Thyroid gland (tissue), 4 donors: ENCODE data around the gene SFXN5. TPM values are rescaled to one million over a fixed set of nuclear protein-coding genes. Genes with fewer than 3 reads are reported as not detected.

ENCODE experiments used
- DNase-seq, 2 donors: peaks; one replicate each; pipeline ENCODE4 v3.0.0-alpha.2; 2019
- H3K27ac ChIP-seq, 3 donors: fragments of 200-600 bp; sonication (generic); 1 replicate in 2 of 3; 2 replicates in 1 of 3; pipeline ENCODE4 v1.5.1; 2016 to 2019; ENCODE audit warnings: mild to moderate bottlenecking in 1 of 3, moderate library complexity in 1 of 3
- H3K27me3 ChIP-seq: fragments of 200-600 bp; sonication (generic); one replicate; pipeline ENCODE4 v1.5.1; 2019
- H3K36me3 ChIP-seq, 2 donors: fragments of 200-600 bp; sonication (generic); one replicate each; pipeline ENCODE4 v1.5.1; 2016 to 2019
- H3K4me1 ChIP-seq, 2 donors: fragments of 200-600 bp; sonication (generic); one replicate each; pipeline ENCODE4 v1.5.1; 2017 to 2019
- H3K4me3 ChIP-seq, 3 donors: fragments of 200-600 bp; sonication (generic); replicated peaks in 1 of 3; 1 replicate in 2 of 3; 2 replicates in 1 of 3; pipeline ENCODE4 v1.5.1; 2016; ENCODE audit warnings: mild to moderate bottlenecking in 1 of 3
- H3K9me3 ChIP-seq: fragments of 200-600 bp; sonication (generic); one replicate; pipeline ENCODE4 v1.5.1; 2017
- CTCF ChIP-seq, 6 experiments: fragments of 200-600 bp in 3 of 6; fragments of 450-650 bp in 3 of 6; sonication (generic) in 3 of 6; IDR thresholded peaks; one replicate each; pipeline ENCODE4 v1.5.1; 2016 to 2019; ENCODE audit warnings: antibody characterized with exemption in 6 of 6, mild to moderate bottlenecking in 2 of 6, inconsistent platforms in 1 of 6, moderate library complexity in 1 of 6
- POLR2A ChIP-seq, 2 donors: fragments of 450-650 bp; IDR thresholded peaks; one replicate each; pipeline ENCODE4 v1.6.1; 2017; ENCODE audit warnings: antibody characterized with exemption in 2 of 2, mild to moderate bottlenecking in 2 of 2, moderate library complexity in 1 of 2
- WGBS, 2 donors: methylation state at CpG; one replicate each; pipeline ENCODE4 v1.1.5; 2017; 5-methylcytosine and 5-hydroxymethylcytosine counted together
- intact Hi-C: fragments of 100-400 bp; cut with DNase I; formaldehyde crosslinking; loops from one replicate; pipeline ENCODE4 v1.15.1; 2023
- total RNA-seq, 4 donors: library from RNA; depleted of rRNA; stranded (reverse); fragments of >200 nt; gene quantifications; one replicate each; pipeline ENCODE4 v1.2.3, GENCODE V29; 2016

Gene SFXN5
- total RNA-seq, 4 donors from 2014 or later: 10.3 to 17.2 (median 16.5) TPM

DNA sequence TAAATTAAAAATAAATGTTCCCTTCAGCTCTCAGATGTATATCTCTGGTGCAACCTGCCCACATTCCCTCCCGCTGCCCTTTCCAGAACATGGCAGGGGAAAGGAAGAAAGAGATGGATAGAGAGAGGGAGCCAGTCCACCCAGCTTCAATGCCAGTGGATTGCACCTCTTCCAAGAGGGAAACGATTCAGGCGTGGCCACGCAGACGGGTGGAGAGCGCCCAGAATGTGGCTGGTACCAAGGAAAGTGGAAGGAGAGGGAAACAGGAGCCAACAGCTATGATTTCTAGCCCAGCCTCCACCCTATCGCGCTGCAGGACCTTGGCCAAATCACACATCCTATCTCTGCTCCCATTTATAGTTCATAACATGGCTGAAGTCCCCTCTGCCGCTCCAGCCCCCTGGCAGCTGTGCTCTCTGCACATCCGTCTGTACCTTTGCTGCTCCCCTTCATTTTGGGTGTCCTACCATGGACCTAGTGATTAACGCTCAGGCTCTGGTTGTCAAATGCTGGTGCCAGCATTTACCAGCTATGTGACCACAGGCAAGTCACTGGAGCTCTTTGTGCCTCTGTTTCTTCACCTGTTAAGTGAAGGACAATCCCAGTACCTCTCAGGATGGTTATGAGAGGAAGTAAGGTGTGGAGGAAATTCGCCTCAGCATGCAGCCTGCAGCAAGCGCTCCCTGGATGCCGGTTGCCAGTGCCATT lies 66.5 kb downstream of the SFXN5 start:
- 87 to 88% methylated on average over 14 of the region's 14 CpGs for WGBS, 2 donors
- Histone ChIP-seq H3K27ac (no peak overlapping the region), H3K9me3 (no peaks in the 10 kb centered on the region), H3K4me1 (no peaks in the 10 kb centered on the region), H3K4me3 (no peak overlapping the region), H3K27me3 (no peaks in the 10 kb centered on the region), H3K36me3 (no peaks in the 10 kb centered on the region)
- TF ChIP-seq CTCF (IDR thresholded peaks at IDR 0.05): no peak
- TF ChIP-seq POLR2A (IDR thresholded peaks at IDR 0.05): no peak
- intact Hi-C loops: no loop called here
- no peak for DNase-seq

DNA sequence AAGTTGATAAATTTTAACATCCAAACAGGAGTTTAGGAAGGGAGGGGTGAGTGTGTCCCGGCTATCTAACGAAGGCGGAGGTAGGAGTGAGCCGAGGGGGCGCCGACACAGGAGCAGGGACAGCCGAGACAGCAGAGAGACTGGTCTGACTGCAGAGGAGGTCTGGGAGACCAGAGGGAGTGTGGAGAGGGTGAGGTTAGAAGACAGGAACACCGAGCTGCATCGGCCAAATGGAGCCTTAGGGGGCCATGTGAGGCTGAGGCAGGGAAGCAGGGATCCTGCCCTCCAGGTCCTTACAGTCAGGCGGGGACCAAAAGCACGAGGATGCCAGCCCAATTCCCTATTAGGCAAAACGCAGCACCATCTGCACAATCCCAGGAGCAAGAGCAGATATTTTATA lies 67.0 kb downstream of the SFXN5 start:
- 85 to 88% methylated on average over 12 of the region's 12 CpGs for WGBS, 2 donors
- H3K27me3 ChIP-seq: no peaks in the 10 kb centered on the region
- H3K4me3 ChIP-seq: no peak overlapping the region
- H3K9me3 ChIP-seq: no peaks in the 10 kb centered on the region
- H3K27ac ChIP-seq: no peak overlapping the region
- H3K36me3 ChIP-seq: no peaks in the 10 kb centered on the region
- no peak for TF ChIP-seq POLR2A (IDR thresholded peaks at IDR 0.05)
- TF ChIP-seq CTCF (IDR thresholded peaks at IDR 0.05): no peak
- intact Hi-C loops: no loop called here
- DNase-seq: no peak
- no peaks in the 10 kb centered on the region for H3K4me1 ChIP-seq

DNA sequence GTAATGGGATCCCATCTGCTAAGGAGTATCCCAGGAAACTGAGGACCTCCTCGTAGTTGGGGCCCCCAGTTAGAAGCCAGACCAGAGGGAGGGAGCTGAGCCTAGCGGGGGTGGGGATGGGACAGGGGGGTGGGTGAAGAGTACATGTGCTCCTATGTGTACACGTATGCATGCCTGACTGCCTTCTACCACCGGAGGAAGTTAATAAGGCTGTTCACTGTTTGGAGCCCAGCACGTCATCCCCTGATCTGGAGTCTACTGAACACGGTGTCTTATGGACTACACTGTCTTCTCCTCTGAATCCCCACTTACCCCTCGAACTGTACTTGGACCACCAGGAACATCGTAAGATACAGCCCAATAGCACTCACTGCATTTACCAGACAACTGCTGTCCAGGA lies 68.5 kb downstream of the SFXN5 start:
- TF ChIP-seq POLR2A (IDR thresholded peaks at IDR 0.05) (no peak), CTCF (IDR thresholded peaks at IDR 0.05) (no peak)
- Histone ChIP-seq H3K36me3 (no peaks in the 10 kb centered on the region), H3K4me1 (no peaks in the 10 kb centered on the region), H3K27me3 (no peaks in the 10 kb centered on the region), H3K9me3 (no peaks in the 10 kb centered on the region), H3K4me3 (no peak overlapping the region), H3K27ac (no peak overlapping the region)
- no peak for DNase-seq
- intact Hi-C loops: no loop called here
- 88 to 95% methylated on average over 8 of the region's 8 CpGs for WGBS, 2 donors

- H3K27me3 ChIP-seq: no peaks in the 10 kb centered on the region
- TF ChIP-seq CTCF (IDR thresholded peaks at IDR 0.05) (no peak), POLR2A (IDR thresholded peaks at IDR 0.05) (no peak)
- no peaks in the 10 kb centered on the region for H3K4me1 ChIP-seq
- intact Hi-C loops: no loop called here
- no peaks in the 10 kb centered on the region for H3K9me3 ChIP-seq
- no peak for DNase-seq
- H3K36me3 ChIP-seq: no peaks in the 10 kb centered on the region
- no peak overlapping the region for H3K27ac ChIP-seq
- H3K4me3 ChIP-seq: no peak overlapping the region
- 92 to 94% methylated on average over 5 to 6 of the region's 6 CpGs for WGBS, 2 donors
Measured at GRCh38 chr2:73000808-73001570, 70.5 kb downstream of the SFXN5 start.
